Suprapubic skin (tissue), 3 donors: ENCODE results near the gene BCKDHB.

ENCODE experiments used
- POLR2AphosphoS5 ChIP-seq, 3 donors: sonication (generic); formaldehyde crosslinking; IDR thresholded peaks; one replicate each; pipeline ENCODE4 v1.6.1; 2017; ENCODE audit warnings: antibody characterized with exemption in 3 of 3
- TF ChIP-seq, protein P1 (sequence below), 2 donors: fragments of 200-600 bp in 1 of 2; fragments of 450-650 bp in 1 of 2; sonication (generic) in 1 of 2; IDR thresholded peaks; one replicate each; pipeline ENCODE4 v1.5.1; 2016 to 2019; ENCODE audit warnings: antibody characterized with exemption in 2 of 2, mild to moderate bottlenecking in 1 of 2, moderate library complexity in 1 of 2

DNA sequence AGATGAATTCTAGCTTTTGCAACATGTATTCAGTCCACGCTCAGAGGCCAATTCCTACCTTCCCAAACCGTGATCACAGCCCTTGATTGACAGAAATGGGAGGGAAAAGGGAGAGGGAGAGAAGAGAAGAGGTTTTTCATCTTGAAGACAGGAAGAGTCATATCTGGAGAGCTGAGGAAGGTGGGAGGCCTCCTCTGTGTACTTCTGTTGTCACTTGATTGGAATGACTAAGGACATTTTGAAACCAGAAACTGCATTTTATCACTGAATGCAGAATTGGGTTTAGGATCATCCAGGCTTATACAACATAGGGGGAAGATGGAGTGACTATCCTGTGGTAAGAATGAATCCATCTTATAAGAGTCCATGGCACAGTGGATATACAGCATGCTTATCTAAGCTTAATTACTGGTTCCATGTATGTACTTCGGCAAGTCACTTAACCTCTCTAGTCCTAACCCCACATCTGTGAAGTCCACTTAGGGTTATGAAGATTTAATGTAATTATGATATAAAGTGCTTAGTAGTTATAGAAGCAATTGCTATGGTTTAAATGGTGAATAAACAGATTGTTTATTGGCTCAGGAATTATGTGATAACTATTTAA is 144.0 kb downstream of the BCKDHB start:
- TF ChIP-seq, protein P1, sequence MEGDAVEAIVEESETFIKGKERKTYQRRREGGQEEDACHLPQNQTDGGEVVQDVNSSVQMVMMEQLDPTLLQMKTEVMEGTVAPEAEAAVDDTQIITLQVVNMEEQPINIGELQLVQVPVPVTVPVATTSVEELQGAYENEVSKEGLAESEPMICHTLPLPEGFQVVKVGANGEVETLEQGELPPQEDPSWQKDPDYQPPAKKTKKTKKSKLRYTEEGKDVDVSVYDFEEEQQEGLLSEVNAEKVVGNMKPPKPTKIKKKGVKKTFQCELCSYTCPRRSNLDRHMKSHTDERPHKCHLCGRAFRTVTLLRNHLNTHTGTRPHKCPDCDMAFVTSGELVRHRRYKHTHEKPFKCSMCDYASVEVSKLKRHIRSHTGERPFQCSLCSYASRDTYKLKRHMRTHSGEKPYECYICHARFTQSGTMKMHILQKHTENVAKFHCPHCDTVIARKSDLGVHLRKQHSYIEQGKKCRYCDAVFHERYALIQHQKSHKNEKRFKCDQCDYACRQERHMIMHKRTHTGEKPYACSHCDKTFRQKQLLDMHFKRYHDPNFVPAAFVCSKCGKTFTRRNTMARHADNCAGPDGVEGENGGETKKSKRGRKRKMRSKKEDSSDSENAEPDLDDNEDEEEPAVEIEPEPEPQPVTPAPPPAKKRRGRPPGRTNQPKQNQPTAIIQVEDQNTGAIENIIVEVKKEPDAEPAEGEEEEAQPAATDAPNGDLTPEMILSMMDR (IDR thresholded peaks at IDR 0.05): no peak
- TF ChIP-seq POLR2AphosphoS5 (IDR thresholded peaks at IDR 0.05): no peak
